CD1c-positive myeloid dendritic cell (primary cell): ENCODE data around the gene ELF3.
"Not testable (repeated sequence)": the region's sequence is repeated elsewhere in the genome, so short reads cannot be mapped to it uniquely, and the experiment has no call there.

Experiments
- DNase-seq: peaks from one replicate; pipeline ENCODE4 v3.0.0-alpha.2; 2016; ENCODE audit errors: extremely low spot score

The ELF3 gene

DNA sequence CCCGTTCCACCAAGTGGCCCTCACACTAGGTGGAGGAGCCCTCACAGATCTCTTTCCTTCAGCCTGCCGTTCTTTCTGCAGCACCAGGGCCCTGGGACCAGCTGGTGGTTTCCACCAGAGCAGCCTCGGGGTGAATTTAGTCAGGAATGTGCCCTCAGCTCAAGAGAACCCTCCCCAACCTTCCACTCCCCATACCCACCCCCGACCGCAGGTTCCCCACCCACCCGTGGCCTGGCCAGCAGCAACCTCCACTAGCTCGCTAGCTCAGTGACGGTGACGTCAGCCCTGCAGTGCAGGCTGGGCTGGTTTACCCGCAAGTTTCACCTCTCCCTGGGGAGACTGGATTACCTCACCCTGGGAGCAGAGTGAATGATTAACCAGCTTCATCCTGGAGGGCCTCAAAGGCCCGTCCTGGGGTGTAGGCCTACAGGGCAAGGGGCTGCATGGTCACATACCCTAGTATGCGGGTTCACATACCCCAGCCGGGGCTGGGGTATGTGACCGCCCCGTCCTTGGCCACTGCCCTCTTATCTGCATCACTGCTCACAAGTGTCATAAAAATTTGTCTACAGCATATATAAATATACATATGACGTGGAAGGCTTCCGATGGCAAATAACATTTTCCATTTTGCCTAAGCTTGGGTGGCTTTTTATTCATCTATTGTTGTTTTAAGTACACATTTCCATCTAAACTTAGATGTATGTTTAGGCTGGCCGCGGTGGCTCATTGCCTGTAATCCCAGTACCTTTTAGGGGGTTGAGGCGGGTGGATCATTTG is 24.5 kb downstream of the ELF3 start:
- no peak for DNase-seq

DNA sequence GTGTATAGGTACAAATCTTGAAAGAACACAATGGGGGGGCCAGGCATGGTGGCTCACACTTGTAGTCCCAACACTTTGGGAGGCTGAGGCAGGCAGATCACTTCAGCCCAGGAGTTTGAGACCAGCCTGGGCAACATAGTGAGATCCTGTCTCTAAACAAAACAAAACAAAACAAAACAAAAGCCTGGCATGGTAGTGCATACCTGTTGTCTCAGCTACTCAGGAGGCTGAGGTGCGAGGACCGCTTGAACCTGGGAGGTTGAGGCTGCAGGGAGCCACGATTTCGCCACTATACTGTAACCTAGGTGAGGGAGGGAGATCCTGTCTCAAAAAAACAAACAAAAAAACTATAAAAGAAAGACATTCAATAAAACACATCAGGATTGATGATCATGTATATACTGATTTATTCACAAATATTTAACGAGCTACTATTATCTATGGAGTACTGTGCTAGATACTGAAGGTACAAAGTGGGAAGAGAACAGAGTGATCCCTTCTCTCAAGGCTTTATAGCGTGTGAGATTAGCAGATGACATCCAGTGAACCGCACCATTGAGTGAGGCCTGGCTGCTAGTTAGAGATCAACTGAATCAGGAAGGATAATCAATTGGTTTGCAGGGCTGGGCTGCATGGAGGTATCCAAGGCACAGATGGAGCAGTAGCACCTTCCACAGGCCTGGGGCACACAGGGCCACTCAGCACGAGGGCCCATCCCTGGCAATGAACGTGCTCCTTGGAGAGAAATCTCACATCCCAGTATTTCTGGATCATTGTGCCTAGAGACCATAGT is 26.4 kb downstream of the ELF3 start:
- no peak for DNase-seq

DNA sequence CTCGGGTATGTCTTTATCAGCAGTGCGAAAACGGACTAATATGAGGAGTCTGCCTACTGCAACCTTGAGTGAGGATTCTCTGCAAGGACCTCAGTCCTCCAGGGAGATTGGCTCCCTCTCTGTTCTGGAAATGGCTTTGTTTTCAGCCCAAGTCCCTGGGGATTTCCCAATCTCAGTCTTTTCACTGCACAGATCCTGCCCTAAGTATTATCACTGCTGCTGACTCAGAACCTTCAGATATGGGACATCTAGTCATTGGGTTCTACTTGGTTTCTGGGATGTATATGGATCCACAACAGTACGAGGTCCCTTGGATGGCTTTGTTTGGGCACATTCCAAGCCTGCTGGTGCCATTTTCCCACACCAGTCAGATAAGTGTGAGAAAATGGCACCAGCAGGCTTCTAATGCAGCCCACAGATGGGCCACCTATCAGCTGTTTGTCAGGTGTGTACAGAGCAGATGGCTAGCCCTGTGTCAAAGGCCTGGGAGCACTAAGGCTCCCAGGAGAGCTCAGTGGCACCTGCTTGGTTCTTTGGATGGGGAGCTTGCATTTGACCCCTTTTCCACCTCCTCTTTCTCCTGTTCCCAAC is 27.4 kb downstream of the ELF3 start:
- DNase-seq, result no peak

DNA sequence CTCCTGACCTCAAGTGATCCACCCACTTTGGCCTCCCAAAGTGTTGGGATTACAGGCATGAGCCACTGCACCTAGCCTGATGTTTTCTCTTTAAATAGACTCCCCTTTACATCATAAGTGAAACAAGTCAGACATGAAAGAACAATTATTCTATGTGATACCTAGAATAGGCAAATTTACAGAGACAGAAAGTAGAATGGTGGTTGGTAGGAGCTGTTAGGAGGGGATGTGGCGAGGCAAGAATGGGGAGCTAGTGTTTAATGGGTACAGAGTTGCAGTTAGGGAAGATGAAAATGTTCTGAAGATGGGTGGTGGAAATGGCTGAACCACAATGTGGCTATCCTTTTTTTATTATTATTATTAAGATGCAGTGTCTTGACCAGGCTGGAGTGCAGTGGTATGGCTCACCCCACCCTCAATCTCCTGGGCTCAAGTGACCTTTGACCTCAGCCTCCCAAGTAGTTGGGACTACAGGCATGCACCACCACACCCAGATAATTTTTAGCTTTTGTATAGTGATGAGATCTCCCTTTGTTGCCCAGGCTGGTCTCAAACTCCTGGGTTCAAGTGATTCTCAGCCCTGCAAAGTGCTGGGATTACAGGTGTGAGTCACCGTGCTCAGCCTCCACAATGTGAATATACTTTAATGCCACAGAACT is 28.4 kb downstream of the ELF3 start:
- DNase-seq, result no peak

DNA sequence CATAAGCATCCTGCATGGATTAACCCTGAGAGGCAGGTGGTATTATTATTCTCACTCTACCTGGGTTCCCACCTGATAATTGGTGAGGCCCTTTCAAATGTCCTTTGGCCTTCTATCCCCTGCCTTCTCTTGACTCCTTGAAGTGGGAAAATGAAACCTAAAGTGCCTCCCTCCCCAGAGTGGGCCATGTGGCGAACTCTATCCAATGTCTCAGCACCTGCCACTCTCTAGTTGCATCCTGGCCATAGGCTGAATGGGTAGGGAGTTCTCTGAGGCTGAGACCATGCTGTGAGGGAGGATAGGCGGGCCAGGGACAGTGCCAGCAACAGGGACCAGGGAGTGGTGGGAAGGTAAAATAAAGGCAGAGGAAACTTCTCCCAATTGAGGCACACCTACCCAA is 35.3 kb downstream of the ELF3 start:
- DNase-seq, result no peak

DNA sequence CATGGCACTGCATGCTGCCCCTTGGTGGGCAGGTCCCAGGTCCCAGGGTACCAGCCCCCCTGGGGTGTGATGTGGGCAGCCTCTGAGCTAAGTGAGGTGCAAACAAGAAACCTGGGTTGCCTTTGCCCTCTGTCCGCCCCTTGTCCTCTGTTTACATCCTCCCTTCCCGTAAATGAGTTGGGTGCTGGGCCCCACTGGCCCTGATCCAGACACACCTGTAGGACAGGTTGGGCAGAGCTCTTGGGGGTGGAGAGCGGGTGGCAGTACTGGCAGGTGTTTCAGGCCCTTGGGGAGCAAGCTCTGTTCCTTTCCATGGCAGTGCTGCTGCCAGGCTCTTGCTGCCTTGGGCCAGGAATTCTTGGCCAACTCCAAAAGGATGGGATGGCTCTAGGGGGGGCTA is 35.8 kb downstream of the ELF3 start:
- DNase-seq, result no peak

GRCh38 chr1:202046748-202047708 is 36.6 kb downstream of the ELF3 start:
- DNase-seq, result no peak

- DNase-seq, result no peak
These were observed 37.6 kb downstream of the ELF3 start for GRCh38 chr1:202047977-202048376.

DNA sequence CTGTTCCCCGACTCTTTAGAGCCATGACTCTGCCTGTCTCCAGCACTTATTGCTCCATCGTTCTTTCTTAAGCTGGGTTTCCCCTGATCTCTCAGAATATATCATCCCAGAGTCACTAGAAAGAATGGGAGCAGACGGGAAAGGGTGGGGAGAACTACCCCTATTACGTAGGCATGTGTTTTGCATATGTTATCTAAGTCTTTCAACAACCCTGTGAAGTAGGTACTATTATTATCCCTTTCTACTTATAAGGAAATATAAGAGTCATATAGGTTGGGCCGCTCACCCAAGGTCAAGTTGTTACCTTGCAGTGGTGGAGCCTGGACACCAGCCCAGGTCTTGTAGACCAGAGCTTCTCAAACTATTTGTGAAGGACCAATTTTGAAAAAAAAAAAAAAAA is 38.7 kb downstream of the ELF3 start:
- no peak for DNase-seq

- DNase-seq, result no peak
These were observed 43.7 kb downstream of the ELF3 start for GRCh38 chr1:202054094-202054493.

- not testable (repeated sequence) for DNase-seq
These were observed 44.3 kb downstream of the ELF3 start for GRCh38 chr1:202054673-202055072.

DNA sequence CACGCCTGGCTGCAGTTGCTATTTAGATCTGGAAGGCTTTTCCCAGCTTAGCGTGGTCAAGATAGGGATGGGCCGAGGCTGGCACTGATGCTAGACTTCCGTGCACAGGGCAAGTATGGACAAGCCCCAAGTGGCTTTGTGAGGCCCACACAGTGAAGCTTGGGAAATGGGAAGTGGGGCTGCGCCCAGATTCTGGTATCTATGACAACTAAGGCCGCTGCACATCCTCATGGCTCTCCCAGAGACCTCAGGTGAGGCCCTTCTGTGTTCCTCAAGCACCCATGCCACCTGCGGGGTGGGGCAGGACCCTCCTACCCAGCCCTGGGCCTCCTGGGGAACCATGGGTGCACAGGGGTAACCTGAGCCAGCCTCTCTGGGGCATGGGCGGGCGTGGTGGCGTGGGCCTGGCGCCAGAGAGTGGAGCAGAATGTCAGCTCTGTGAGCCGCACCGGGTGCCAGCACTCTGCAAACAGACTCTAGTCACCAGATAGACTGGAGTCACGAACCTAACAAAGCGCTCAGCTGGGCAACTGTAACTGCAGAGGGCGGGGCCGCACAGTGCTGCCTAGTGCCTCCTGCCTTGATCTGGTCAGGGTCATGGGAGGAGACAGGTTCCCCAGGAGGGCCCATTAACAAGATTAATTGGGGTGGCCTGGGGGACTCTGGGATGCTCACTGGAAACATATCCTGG is 46.4 kb downstream of the ELF3 start:
- DNase-seq, result no peak

GRCh38 chr1:202057335-202057704 is 46.9 kb downstream of the ELF3 start:
- DNase-seq, result not testable (repeated sequence)

DNA sequence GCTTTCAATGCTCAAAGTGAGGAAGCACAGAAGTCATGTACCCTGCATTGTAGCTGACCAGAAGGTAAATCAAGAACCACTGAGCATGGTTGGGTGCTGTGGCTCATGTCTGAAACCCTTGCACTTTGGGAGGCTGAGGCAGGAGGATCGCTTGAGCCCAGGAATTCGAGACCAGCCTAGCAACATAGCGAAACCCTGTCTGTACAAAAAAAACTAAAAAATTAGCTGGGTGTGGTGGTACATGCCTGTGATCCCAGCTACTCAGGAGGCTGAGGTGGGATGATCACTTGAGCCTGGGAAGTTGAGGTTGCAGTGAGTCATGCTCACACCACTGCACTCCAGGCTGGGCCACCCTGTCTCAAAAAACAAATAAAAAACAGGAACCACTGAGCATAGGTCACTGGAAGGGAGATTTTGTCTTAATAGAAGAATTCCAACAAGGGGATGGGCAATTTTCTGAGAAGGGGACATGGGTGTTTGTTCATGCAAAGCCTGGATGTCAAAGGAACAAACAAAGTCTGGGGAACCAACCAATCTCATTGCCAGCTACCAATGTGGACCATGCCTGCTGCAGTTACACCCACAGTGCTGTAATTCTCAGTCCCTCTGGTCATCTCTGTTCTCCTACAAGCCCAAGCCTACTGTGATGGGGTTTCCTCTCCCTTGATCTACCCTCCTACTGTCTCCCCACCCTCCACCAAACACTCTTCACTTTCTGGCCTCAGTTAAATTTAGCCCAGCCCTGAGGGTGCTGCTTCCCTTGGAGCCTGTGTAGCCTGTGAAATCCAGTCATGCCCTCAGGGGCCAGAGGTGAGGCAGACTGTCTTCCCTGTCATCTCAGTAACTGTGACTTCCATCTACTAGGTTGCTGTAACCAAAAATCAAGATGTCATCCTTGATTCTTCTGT is 47.9 kb downstream of the ELF3 start:
- peak; percentile 52 for DNase-seq

DNA sequence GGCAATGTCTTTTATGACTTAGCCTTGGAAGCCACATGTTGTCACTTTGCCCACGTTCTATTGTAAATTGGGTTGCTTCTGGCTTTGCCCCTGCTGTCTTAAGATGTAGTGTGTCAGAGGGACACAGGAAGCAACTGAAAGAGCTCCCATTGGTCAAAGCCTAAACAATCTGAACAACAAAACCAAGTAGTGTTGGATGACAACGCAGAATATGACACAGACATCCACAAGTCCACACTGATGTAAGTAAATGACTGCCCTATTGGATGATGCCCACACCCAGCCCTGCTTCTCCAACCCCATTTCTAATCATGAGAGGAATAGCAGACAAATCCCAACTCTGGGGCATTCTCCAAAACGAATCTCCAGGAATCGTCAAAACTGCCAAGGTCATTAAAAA is 50.7 kb downstream of the ELF3 start:
- no peak for DNase-seq

DNA sequence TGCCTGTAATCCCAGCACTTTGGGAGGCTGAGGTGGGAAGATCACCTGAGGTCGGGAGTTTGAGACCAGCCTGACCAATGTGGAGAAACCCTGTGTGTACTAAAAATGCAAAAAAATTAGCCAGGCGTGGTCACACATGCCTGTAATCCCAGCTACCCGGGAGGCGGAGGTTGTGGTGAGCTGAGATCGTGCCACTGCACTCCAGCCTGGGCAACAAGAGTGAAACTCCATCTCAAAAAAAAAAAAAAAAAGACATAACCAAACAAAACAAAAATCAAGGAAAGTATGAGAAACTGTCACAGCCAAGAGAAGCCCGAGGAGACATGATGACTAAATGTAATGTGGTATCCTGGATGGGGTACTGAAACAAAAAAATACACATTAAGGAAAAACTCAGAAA is 51.4 kb downstream of the ELF3 start:
- not testable (repeated sequence) for DNase-seq

- not testable (repeated sequence) for DNase-seq
These were observed 52.2 kb downstream of the ELF3 start for GRCh38 chr1:202062636-202063035.

GRCh38 chr1:202063093-202063492 is 52.7 kb downstream of the ELF3 start:
- no peak for DNase-seq

- not testable (repeated sequence) for DNase-seq
These were observed 54.5 kb downstream of the ELF3 start for GRCh38 chr1:202064889-202065312.
